COLO829 (cell line): ENCODE data around the gene ZIC5.

Experiments
- DNase-seq: peaks from one replicate; pipeline ENCODE4 v3.0.0; 2012; ENCODE audit warnings: low spot score

ZIC5 gene

DNA sequence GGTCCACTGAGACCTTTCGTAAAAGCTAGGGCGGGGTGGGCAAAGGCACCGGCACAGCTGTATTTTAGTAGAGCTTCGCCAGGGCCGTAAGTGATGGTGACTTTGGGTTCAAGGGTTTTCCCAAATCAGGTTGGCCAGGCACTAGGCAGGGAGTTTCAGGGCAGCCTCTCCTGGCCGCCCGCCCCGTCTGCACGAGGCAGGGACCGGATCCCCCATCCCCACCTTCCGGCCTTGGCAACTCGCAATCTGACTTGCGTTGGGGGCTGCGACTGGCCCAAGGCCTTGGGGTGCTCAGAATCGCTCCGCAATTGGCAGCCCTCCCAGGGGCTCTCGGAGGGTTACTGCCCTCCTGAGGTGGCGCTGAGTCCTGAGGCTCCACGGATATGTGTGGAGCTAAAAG lies 4.1 kb upstream of the ZIC5 start:
- DNase-seq = no peak

DNA sequence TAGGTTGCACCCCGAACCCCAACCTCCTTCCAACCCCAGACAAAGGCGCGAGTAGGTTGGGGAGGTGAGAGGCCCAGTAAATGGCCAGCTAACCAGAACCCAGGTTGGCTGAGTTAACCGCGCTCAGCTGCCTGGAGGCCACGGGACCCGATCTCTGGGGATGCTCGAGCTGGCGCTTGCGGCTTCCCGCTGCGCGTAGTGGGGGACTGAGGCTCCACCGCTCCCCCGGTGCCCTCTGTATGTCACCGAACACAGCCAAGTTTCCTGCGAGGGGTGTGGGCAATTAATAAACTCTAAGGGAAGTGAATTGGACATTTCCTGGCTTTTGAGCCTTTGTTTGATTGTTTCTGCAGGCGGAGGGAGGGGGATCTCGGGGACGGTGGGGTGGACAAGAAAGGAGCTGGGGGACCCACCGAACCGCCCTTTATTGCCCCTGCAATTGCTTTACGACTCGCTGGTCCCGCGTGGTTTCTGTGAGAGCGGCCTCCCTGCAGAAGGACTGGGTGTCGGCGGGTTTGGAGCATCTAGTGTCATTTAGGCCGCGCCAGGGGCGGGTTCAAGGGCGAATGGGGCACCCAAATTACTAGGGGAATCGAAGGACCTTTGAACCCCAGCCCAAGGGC lies 3.5 kb upstream of the ZIC5 start:
- DNase-seq = no peak

DNA sequence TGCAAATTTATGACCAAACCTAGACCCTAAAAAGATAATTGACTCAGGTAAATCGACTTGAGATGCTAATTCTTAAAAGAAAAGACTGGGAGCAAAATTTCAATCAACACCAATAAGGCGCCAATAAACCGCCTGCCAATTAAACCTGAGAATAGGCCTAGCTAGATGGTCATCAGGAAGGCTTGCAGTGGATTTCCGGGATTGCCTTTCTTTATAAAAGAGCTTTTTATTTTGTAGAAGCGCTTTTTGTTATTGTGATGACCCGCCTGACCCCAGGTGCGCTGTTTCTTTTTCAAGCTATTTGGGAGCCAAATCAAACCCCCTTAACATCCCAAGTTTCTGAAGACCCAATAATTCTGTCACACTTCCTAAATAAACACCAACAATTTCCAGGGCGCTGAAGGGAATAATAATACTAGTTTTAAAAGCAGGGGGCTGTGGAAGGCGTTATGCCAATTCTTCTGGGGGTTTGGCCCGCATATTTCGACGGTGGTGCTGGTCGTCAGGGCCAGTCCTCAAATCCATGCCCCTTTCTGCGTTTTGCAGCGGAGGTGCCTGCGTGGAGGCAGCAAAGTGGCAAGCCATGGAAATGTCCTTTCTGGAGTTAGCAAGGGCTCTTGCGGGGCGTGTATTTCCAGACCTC lies 2.9 kb upstream of the ZIC5 start:
- DNase-seq = no peak

DNA sequence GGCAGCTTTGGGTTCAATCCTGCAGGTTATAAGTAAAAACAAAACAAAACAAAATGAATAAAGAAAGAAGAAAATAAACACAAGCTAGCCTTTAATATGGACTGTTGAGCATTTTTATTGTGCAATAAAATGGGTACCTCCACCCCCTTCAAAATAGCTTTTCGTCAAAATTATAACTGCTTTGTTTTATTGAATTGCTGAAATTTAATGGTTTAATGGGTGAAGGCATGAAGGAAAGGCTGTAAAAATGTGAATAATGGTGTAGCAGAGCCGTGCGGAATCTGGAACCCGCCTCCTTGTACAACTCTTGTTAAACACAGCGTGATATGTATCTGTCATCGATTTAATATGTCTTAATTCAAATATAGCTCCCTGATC lies 2.2 kb upstream of the ZIC5 start:
- no peak for DNase-seq

DNA sequence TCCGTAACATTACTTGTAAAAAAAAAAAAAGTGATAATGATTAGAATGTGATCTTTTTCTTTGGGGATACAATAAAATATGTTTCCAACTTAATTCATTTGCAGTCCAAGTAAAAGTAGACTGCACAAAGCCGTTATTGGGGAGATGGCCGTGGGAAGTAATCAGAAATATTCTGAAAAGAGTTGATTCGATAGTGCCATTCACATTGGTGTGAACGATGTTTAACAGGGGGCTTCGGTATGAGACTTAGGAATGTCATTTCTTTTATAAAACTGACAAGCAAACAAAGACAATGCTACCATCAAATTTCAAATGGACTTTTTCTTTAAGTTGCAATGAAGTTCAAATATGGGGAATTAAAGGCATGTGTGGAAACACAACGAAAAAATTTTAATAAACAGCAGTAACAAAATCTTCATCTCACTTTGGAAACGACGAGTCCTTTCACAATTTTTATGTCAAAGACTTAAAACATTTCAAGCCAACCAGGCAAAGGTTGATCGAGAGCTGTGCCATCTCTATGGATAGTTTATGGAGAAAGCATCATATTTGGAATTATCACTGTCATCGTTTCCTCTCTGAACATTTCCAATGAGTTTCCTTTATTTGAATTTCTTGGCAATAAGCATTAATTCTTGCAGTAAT lies 1.7 kb upstream of the ZIC5 start:
- no peak for DNase-seq

DNA sequence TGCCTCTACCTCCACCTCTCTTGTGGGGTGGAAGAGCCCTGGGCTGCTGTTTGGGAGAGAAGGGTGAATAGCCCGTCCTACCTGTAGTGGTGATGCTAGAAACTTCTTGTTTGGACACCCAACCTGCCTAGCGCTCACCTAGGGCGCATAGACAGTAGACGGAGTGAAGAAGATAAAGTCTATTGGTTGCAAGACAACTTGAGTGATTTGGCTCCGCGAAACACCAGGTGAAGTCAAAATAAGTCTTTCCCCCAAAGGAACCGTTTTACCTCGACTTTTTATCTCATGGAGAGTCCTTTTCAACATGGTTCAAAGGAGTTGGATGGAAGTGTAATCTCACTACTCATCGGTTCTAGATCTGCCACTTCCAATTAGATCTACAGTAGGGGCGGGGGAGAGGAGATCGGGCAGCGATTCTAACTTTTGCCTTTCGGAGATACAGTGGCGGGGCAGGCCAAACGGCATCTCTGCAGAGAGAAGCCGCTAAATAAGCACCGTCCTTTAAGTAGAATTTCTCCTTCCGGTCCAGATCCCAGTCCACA lies 694 bp upstream of the ZIC5 start:
- no peak for DNase-seq

DNA sequence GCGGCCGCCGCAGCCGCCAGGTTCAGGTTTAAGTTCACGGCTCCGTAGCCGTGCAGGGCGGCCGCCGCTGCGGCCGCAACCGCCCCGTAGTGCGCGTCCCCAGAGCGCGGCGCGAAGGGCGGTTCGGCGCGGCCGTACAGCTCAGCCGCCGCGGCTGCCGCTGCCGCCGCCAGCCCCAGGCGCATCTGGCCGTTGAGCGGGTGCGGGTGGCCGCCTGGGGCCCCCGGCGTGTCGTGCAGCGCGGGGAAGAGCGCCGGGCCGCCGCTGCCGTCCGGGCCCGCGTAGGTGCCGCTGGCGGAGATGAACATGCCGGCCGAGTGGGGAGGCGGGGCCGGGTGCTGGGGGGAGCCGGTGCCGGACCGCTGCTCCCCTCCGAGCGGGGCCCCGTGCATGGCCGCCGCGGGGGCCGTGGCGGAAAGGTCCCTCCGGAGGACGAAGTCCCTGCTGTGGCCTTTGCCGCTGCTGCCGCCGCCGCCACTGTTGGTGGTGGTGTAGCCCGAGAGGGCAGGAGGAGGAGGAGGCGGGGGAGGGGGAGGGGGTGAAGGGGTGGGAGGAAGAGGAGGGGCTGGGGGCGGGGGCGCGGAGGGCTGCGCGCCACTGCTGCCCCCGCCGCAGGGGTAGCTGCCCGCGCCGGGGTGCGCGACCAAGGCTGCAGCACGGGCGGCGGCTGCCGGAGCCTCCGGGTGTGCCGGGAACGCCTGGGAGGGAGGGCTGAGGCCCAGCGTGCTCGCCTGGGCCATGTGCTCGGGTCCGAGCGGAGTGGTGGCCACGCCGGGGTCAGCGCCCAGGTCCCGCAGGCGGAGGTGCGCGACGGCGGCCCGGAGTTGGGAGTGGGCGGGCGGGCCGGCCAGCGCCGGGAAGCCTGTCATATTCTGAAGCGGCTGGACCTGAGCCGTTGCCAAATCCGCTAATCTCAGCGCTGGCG lies 654 bp downstream of the ZIC5 start:
- DNase-seq = no peak

DNA sequence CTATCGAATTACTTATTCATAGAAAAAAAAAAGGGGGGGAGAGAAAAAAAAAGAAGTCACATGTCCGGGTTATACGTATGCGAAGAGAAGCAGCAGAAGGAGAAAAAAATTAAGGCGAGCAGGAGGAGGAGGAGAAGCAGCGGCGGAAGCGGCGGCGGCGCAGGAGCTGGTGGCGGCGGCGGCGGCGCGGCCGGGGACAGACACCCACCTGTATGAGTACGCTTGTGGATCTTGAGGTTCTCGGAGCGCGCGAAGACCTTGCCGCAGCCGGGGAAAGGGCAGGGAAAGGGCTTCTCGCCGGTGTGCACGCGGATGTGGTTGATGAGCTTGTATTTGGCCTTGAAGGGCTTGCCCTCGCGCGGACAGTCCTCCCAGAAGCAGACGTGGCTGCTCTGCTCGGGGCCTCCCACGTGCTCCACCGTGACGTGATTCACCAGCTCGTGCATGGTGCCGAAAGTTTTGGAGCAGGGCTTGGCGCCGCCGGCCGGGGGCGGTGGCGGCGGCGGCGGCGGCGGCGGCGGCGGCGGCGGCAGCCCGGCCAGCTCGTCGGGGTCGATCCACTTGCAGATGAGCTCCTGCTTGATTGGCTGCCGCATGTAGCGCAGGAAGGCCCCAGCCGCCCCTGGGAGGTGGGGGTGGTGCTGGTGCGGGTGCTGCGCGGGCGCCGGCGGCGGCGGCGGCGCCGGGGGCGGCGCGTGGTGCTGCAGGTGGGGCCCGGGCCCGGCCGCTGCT lies 1.5 kb downstream of the ZIC5 start:
- no peak for DNase-seq

DNA sequence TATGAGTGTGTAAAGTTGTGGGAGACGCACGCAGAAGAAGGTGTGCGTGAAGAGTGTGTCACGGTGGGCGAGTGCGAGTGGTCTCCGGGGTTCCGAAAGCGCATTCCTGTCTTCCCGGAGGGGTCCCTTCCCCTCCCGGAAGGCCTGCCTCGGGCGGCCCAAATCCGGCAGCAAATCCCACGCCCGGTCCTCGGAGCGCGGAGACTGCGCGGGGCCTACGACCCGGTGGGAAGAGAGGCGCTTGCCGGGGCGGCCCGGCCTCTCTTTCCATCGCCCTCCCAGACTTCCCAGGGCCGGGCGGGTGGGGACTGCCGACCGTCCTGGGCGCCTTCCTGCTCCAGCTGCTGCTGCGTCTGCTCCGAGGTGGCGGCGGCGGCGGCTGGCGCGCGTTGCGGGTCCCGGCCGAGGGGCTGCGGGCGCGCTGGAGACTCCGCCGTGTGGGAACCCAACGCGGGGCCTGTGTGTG lies 2.1 kb downstream of the ZIC5 start:
- DNase-seq = no peak

DNA sequence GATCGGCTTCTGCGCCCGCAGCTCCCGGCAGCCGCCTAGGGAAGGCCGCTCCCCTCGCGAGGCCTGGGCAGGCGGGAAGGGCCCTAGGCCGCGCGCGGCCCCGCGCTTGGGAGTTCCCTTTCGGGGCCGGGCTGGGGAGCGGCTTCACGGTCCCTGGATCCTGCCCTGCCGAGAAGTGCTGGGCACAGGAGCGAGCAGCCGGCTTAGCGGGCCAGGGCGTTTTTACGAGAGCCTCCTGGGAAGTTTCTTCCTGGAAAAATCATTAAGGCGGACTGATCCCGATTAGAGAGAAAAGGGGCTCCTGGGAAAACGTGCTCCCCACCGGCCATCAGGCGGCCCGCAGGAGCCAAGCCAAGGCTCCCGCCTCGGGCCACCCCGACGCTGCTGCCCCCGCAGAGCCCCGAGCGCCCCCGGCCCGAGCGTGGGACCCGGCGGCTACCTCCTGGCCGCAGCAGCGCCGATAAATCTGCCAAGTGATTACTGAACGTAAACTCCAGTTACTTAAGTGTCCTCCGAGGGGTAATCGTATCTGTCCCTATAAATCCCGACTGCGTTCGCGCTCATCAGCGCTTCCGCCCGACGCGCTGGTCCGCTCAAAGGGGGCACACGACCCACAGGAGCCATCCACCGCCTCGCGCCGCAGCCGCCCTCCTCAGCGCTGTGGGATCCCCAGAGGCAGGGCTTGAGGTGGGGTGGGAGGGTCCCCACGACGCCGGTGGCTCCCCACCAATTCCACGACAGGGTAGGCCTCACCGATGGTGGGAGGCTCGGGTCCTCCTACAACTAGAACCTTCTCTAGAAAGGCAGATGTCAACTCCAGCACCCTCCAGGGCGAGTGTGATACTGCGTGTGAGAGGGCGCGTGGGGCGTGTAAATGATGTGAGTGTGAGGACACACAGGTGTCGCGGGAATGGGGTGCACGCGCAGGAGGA lies 2.8 kb downstream of the ZIC5 start:
- no peak for DNase-seq

DNA sequence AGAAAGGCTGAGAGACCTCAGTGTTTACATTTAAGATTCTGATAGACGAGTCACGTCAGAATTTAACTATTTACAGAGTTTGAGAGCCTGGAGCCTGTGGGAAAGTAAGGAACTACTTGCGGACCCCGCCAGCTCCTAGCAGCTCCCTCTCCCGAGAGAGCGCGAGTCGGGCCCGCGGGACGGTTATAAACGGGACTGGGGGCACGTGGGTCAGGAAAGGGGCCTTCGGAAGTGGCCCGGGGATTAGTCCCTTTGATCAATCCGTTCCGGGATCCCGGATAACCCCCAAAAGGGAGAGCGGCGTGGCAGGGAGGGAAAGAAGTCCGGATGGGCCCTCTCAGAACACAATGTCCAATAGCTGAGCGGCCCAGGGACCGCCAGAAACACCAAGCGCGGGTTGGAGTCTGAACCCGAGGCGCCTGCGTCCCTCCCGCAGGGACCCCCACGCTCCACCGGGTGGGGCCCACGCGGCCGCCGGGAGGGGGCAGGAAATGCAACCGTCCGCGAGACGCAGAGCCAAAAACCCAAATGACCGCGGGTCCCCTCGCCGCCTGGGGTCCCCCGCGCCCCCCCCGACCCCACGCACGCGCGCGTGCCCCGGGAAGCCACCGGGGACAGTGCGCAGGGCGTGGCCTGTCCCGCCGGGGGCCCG lies 3.6 kb downstream of the ZIC5 start:
- no peak for DNase-seq

DNA sequence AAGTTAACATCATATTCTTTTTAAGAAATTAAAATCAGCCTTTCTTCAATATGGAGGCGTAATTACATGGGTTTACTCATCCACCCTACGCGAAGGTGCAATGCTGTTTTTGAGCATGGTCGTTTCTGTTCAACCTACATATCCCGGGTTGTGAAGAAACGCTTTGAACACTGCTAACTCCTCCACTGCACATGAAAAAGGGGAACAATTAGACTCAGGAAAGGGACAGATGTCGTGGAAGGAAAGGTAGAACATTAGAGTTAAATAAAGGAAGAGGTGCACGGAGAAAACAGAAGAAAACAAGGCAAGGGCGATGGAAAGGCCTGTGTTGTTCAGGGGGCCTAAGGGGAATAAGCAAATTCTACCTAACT lies 4.1 kb downstream of the ZIC5 start:
- no peak for DNase-seq

DNA sequence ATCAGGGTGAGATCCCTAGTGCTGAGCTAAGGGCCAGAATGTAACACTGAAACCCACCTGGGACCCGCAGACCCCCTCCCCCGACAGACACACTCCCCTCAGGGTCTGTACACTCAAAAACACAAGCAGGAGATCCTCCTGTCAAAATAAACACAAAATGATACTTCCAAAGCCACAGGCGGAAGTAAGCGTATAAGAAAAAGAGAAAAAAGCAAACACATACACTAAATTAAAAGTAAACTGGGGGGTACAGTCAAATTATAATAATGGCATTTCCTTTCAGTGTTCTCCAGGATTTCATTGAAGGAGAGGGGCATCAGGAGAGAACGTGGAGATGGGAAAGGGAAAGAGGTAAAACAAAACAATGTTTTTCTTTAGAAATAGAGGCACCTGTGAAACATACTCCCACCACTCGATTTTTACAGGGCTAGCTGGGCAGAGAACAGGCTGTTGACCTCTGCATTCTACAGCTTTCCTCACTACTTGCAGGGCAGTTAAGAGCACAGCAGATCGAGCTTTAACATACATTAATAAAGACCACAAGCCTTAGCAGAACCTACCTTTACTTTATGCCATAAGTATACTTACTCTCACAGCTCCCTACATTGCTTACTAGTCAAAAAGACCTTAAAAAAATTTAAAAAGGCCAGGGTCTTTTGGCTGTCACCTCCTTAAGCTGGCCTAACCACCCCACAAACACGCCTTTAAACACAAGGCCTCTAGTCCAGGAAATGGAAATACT lies 5.3 kb downstream of the ZIC5 start:
- DNase-seq = no peak

DNA sequence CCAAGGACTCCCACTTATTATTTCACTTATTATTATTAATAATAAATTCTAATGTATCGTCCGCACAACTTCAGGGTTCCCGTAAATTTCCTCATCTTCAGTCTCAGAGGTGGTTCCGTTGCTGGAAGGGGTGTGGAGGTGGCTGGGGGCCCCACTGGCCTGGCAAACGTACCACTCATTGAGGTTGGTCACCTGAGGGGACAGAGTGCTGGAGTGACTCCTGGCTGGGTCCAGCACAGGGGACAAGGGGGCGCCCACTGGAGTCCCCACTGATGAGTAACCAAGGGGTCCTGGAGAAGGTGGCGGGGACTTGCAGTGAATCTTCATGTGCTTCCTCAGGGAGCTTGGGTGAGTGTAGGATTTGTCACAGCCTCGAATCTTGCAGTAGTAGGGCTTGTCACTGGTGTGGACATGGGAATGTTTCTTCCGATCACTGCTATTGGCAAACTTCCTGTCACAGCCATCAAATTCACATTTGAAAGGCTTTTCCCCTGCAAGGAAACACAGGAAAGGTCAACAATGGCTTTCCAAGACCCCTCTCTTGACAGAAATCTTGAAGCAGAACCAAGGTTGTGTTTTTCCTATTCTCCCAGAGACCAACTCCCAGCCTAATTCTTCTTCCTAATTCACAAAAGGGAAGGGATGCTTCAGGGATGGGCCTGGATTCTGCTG lies 6.1 kb downstream of the ZIC5 start:
- DNase-seq = no peak

DNA sequence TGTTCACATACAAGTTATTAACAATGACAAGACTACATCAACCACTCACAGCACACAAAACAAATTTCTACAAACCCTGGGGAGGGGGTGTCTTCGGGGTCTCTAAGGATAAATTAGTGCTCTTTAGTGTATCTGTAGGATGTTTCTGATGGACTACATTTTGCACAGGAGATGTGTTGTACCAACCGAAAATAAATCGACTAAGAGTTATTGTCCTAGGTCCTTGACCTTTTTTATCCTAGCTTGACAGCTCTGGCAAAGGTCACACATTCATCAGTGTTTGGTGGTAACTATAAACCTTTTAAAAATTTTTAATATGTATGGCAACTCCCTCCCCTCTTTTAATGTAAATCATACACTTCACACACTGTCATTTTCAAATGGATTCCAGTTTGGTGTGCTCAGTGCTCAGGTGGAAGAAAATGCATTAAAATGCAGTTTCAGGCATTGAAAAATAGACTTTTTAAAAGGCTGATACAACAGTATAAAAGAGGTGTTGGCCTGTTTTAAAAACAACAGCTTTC lies 7.7 kb downstream of the ZIC5 start:
- DNase-seq = no peak

DNA sequence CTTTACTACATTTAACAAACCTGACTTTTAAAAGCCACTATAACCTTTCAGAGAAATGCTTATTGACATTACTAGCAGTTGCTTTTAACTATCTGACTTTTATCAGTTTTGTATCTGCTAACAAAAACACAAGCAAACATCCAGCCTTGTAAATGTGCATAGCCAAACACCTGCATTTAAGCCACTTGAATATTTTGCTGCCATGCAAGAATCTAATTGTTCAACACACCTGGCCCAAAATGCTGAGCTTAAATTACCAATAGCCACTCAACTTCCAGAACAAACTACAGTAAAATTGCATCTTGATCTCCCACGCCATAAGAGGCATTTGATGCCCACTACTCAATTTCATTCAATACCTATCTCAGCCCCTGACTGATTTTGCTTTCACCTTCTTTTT lies 9.3 kb downstream of the ZIC5 start:
- no peak for DNase-seq

DNA sequence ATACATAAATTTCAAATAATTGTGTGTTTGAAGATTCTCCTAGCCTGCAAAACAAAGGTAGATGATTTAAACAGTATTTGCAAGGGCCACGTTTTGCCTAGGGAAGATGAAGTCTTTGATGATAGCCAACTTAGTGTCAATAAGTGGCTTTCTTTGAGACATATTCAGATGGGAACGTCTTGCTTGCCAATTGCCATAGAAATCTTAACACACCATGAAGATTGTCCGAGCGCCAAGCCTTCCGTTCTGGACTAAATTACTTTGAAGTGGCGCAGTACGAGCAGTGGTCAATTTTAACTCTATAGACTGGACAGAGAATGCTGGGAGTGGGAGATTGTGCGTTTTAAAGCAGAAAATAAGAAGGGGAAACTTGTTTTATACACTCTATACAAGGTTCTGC lies 9.9 kb downstream of the ZIC5 start:
- no peak for DNase-seq

DNA sequence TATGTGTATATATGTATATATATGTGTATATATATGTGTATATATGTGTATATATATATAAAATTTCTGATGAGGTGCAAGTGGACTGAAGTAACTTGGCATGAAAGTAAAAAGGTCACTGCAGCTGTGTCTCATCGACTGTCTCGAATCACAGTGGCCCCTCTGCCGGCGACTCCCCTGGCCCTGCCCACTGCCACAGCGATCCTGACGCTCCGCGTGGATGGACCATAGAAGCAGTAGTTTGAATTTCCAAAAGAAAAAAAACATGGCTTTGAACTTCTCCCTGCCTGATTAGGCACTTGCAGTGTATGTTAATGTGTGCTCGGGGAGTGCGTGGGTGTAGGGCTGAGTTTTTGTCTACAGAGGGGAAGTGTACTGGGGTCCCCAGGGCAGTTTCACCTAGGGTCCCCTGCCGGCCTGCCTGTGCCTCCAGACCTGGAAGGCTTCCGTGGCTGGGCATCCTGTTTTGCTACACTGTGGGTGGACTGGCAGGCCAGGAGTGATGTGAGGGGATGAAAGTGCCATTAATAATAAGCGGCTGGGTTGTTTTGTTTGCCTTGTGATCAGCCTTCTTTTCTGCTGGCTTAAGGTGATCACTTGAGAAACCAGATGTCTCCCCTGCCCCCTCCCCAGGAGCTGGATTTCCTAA lies 10.8 kb downstream of the ZIC5 start:
- DNase-seq = no peak
